HG02885 (cell line): ENCODE data around the gene DET1.
"Not testable (repeated sequence)": the region's sequence is repeated elsewhere in the genome, so short reads cannot be mapped to it uniquely, and the experiment has no call there.

ENCODE experiments used
- ATAC-seq: cut with Tn5 transposase; IDR thresholded peaks from one replicate; pipeline ENCODE4 v1.9.1; 2021; ENCODE audit warnings: mild to moderate bottlenecking; ENCODE audit not compliant: unreplicated experiment, poor library complexity

Gene DET1

DNA sequence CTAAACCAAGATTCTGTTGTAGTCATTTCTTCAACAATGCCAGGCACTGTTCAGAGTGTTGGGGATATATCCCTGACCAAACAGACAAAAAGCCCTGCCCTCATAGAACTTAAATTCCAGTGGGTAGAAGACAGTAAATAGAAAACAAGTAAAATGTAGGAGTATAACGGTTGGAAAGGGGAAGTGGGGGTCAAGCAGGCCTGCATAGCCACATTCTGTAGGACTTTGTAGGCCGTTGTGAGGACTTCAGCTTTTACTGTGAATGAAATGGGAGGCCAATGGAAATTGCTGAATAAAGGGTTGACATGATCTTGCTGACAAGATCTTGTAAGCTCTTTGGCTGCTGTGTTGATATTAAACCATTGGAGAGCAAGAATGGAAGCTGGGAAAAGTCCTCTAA is 77.2 kb downstream of the DET1 start:
- no peak for ATAC-seq

DNA sequence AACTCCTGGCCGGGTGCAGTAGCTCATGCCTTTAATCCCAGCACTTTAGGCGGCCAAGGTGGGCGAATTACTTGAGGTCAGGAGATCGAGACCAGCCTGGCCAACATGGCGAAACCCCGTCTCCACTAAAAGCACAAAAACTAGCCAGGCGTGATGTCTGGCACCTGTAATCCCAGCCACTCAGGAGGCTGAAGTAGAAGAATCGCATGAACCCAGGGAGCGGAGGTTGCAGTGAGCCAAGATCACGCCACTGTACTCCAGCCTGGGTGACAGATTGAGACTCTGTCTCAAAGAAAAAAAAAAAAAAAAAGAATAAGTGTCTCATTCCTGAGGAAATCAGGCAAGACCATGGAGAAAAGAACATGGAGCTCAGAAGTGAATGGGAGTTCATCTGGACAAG is 77.8 kb downstream of the DET1 start:
- not testable (repeated sequence) for ATAC-seq

GRCh38 chr15:88467935-88468528 is 78.4 kb downstream of the DET1 start:
- ATAC-seq = no peak

DNA sequence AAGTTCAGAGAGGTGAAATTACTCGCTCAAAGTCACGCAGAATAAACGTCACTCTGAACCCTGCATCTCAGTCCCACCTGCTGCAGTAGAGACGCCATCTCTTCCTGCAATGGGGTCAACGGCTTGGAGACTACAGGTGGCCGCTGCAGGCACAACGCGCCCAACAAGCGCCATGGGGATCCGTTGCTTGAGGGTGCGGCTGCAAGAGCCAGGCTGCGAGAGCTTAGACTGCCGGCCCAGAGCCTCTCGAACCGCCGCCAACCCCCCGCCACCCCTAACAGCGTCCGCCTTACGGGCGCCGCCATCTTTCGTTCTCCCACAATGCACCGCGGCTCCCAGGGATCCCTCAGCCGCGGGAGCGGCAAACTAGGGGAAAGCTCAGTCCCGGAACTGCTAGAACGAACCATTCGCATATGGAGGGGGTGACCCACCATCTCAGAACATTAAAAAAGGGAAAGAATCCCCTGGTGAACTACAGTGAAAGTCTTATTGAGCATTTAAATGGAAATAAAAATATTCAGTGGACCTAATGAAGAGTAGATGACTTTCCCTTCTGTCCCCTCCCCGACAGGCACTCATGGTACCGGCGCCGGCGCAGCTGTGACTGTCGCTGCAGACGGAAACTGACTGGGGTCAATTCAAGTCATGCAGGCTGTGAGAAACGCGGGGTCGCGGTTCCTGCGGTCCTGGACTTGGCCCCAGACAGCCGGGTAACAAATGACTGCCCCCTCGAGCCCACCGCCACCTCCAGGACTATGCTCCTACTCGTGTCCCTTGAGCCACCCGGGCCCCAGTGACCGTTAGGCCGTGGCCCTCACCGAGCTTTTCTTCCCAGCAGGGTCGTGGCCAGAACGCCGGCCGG is 79.2 kb downstream of the DET1 start, which contains the start of the genes MRPL46 and MRPS11:
Gene MRPL46 (minus strand): TSS at position 316 of the 862 bp plus-strand sequence. CDS start 11 bp downstream, at position 305.
Gene MRPS11 (plus strand): TSS at position 636 of the 862 bp plus-strand sequence. CDS start 10 bp downstream, at position 646.
- peak; percentile 87 for ATAC-seq

DNA sequence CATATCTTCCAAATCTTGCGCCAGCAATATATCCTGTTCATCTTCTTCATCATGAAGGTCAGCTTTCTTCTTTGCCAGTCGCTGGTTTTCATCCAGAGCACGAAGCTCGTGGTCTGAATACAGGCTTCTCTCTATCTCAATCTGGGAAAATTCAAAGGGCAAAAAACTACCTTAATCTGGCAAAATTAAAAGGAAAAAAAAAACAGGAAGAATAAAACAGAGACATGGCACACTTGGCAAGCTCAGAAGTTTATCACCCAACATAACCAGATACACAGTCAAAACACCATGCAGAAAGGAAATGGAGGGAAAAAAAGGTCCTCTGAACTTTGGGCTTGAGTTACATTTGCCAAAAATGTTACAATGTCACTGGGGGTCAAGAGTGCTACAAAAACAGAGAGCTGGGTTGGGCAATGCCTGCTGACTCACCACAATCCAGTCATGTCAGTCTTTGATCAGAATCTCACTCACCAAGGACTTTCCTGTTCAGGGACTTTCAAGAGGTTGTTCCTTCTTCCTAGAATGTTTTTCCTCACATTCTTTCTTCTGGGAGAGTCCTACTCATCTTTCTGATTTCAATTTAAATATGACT is 80.8 kb downstream of the DET1 start:
- no peak for ATAC-seq

DNA sequence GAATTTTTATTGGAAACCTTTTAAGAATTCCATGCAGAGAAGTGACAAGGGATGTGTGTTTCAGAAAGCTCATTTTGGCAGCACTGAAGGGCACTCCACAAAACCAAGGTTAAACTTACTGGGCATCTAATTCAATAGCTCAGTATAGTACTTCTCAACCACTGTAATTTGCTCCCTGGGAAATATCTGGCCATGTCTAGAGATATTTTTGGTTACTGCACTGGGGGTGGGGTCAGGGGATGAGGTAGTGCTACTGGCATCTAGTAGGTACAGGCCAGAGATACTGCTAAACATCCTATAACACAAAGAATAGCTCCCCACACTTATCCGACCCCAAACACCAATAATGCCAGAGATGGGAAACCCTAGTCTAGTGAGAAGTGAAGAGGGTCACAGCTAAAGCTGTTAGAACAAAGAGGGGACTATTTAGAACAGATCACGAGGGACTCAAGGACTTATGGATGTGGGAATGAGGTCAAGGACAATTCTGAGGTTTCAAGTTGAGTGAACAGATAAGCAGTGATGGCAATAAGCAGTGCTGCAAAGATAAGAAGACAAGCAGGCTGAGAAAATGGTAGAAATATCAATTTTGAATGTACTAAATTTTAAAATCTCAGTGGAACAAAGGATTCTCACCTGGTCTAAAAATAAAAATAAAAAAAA is 82.5 kb downstream of the DET1 start:
- no peak for ATAC-seq
